ENCODE measurements around the gene BCAT1. TPM values are rescaled to one million over a fixed set of nuclear protein-coding genes. Genes with fewer than 3 reads are reported as not detected.

Gene BCAT1
- total RNA-seq, 2 donors from 2014 or later = 45.0 to 141 TPM

DNA sequence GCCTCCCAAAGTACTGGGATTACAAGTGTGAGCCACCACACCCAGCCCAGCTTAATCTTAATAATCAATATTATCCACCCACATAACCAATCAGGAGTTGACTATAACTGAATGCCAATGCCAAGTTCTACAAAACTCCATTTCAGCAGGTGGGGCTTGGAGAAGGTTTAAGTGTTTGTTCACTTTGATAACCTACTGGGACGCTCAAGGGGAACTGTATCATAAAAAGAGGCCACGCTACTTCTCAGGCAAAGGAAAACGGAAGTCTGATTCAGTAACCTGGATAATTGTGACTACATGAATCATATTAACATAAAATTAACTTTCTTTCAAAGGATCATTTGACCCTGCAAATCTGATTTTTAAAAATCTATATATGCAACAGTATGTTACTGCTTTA, 179.2 kb downstream of the BCAT1 start:
- H3K36me3 ChIP-seq (ENCODE audit: control insufficient read depth, insufficient read depth, low read length) = no peaks in the 10 kb centered on the region
- H3K9me3 ChIP-seq (ENCODE audit: control insufficient read depth, low read length) = peaks cover 11% of the 10 kb centered on the region
- Mint-ChIP-seq H3K4me1 (peaks cover 7% of the 10 kb centered on the region), H3K4me3 (no peak overlapping the region), H3K27ac (no peak overlapping the region), H3K27me3 (ENCODE audit: insufficient read depth) (no peaks in the 10 kb centered on the region), H3K36me3 (ENCODE audit: low read depth) (no peaks in the 10 kb centered on the region), H3K9me3 (peaks cover 15% of the 10 kb centered on the region)
- H3K9ac ChIP-seq (ENCODE audit: extremely low read depth, low read length, poor library complexity, severe bottlenecking) = no peak overlapping the region
- TF ChIP-seq CTCF (conservative IDR thresholded peaks at IDR 0.05) = no peak
- H3K27me3 ChIP-seq (ENCODE audit: control insufficient read depth, insufficient read depth, low read length, poor library complexity, severe bottlenecking) = no peaks in the 10 kb centered on the region
- no peaks in the 10 kb centered on the region for H3K4me1 ChIP-seq (ENCODE audit: control insufficient read depth, insufficient read depth, low read length)
- 83 to 100% methylated on average over 1 to 3 of the region's 3 CpGs for WGBS, 2 experiments (ENCODE audit: insufficient coverage in 1 of 2, insufficient read length in 1 of 2)
- H3K4me3 ChIP-seq (ENCODE audit: low read length) = no peak overlapping the region
- H3K27ac ChIP-seq (ENCODE audit: low read depth, low read length) = no peak overlapping the region
- no peak for DNase-seq

- Histone ChIP-seq H3K4me3 (ENCODE audit: low read length) (no peak overlapping the region), H3K36me3 (ENCODE audit: control insufficient read depth, insufficient read depth, low read length) (no peaks in the 10 kb centered on the region), H3K9me3 (ENCODE audit: control insufficient read depth, low read length) (peaks cover 11% of the 10 kb centered on the region), H3K4me1 (ENCODE audit: control insufficient read depth, insufficient read depth, low read length) (no peaks in the 10 kb centered on the region), H3K9ac (ENCODE audit: extremely low read depth, low read length, poor library complexity, severe bottlenecking) (no peak overlapping the region), H3K27me3 (ENCODE audit: control insufficient read depth, insufficient read depth, low read length, poor library complexity, severe bottlenecking) (no peaks in the 10 kb centered on the region), H3K27ac (ENCODE audit: low read depth, low read length) (no peak overlapping the region)
- Mint-ChIP-seq H3K9me3 (peaks cover 15% of the 10 kb centered on the region), H3K4me1 (peaks cover 7% of the 10 kb centered on the region), H3K27ac (no peak overlapping the region), H3K36me3 (ENCODE audit: low read depth) (no peaks in the 10 kb centered on the region), H3K4me3 (no peak overlapping the region), H3K27me3 (ENCODE audit: insufficient read depth) (no peaks in the 10 kb centered on the region)
- no peak for DNase-seq
- TF ChIP-seq CTCF (conservative IDR thresholded peaks at IDR 0.05) = peak; percentile 53
Observed at GRCh38 chr12:24768415-24768814, 180.5 kb downstream of the BCAT1 start.

- Histone ChIP-seq H3K27me3 (ENCODE audit: control insufficient read depth, insufficient read depth, low read length, poor library complexity, severe bottlenecking) (no peaks in the 10 kb centered on the region), H3K27ac (ENCODE audit: low read depth, low read length) (no peak overlapping the region), H3K4me1 (ENCODE audit: control insufficient read depth, insufficient read depth, low read length) (no peaks in the 10 kb centered on the region), H3K36me3 (ENCODE audit: control insufficient read depth, insufficient read depth, low read length) (no peaks in the 10 kb centered on the region), H3K9ac (ENCODE audit: extremely low read depth, low read length, poor library complexity, severe bottlenecking) (no peak overlapping the region), H3K9me3 (ENCODE audit: control insufficient read depth, low read length) (peaks cover 11% of the 10 kb centered on the region), H3K4me3 (ENCODE audit: low read length) (peak overlapping the region; percentile 12)
- H3K36me3 Mint-ChIP-seq (ENCODE audit: low read depth) = no peaks in the 10 kb centered on the region
- H3K27ac Mint-ChIP-seq = no peak overlapping the region
- peaks cover 3% of the 10 kb centered on the region for H3K4me1 Mint-ChIP-seq
- H3K27me3 Mint-ChIP-seq (ENCODE audit: insufficient read depth) = no peaks in the 10 kb centered on the region
- 94 to 100% methylated on average over 1 of the region's 1 CpG for WGBS, 2 experiments (ENCODE audit: insufficient coverage in 1 of 2, insufficient read length in 1 of 2)
- no peak for TF ChIP-seq CTCF (conservative IDR thresholded peaks at IDR 0.05)
- no peak for DNase-seq
- peaks cover 15% of the 10 kb centered on the region for H3K9me3 Mint-ChIP-seq
- H3K4me3 Mint-ChIP-seq = no peak overlapping the region
Observed at GRCh38 chr12:24767016-24767415, 181.9 kb downstream of the BCAT1 start.

Data from endodermal cell (in vitro differentiated cells).